ENCODE data around the gene DMXL1. TPM values are rescaled to one million over a fixed set of nuclear protein-coding genes. Genes with fewer than 3 reads are reported as not detected.
"Not testable (repeated sequence)": the region's sequence is repeated elsewhere in the genome, so short reads cannot be mapped to it uniquely, and the experiment has no call there.

Gene DMXL1
- total RNA-seq, 1 experiment from 2014 or later = 30.0 TPM

- Mint-ChIP-seq H3K4me1 (ENCODE audit: low read depth, unreplicated experiment) (peaks cover 6% of the 10 kb centered on the region), H3K36me3 (ENCODE audit: insufficient read depth, unreplicated experiment) (peaks cover 7% of the 10 kb centered on the region), H3K9me3 (ENCODE audit: unreplicated experiment) (no peaks in the 10 kb centered on the region), H3K27me3 (ENCODE audit: insufficient read depth, unreplicated experiment) (no peaks in the 10 kb centered on the region), H3K4me3 (ENCODE audit: unreplicated experiment) (peak overlapping the region; percentile 86), H3K27ac (ENCODE audit: unreplicated experiment) (peak overlapping the region; percentile 96)
- no peak for DNase-seq
- POLR2A ChIA-PET = interaction anchor here (0.6 to 2.1 kb wide), 6 partner anchors 9 to 1725 kb away, joined by 3 to 15 read pairs (median 6); partner anchors contain the start of gene DTWD2
- Histone ChIP-seq H3K36me3 (ENCODE audit: control insufficient read depth, insufficient read depth, low read length) (no peaks in the 10 kb centered on the region), H3K27me3 (replicated peaks; ENCODE audit: control insufficient read depth, insufficient read depth, low read length) (no peaks in the 10 kb centered on the region), H3K4me1 (no peaks in the 10 kb centered on the region), H3K4me3 (ENCODE audit: low read depth, low read length) (peak overlapping the region; percentile 86), H3K9me3 (no peaks in the 10 kb centered on the region)
- no TSS peak for BruUV-seq (replicated peaks)
- intact Hi-C loops (cut with micrococcal nuclease; ENCODE audit: unreplicated experiment) = loop anchor here (1.0 to 5.0 kb wide), 3 partner anchors 49 to 341 kb away; no protein-coding TSS in a partner anchor
- CTCF ChIA-PET = interaction anchor here (1.2 kb wide), 1 partner anchor 82 kb away, joined by 3 read pairs; no protein-coding TSS in a partner anchor
- no peak for TF ChIP-seq CTCF (IDR thresholded peaks at IDR 0.05; ENCODE audit: insufficient read depth in 1 of 2, low read depth in 1 of 2, low read length in 1 of 2, severe bottlenecking in 1 of 2, unreplicated experiment in 1 of 2)
Measured at GRCh38 chr5:119071561-119071995, 691 bp downstream of the DMXL1 start.

- Histone ChIP-seq H3K9me3 (no peaks in the 10 kb centered on the region), H3K27me3 (replicated peaks; ENCODE audit: control insufficient read depth, insufficient read depth, low read length) (no peaks in the 10 kb centered on the region), H3K36me3 (ENCODE audit: control insufficient read depth, insufficient read depth, low read length) (no peaks in the 10 kb centered on the region), H3K4me1 (no peaks in the 10 kb centered on the region), H3K4me3 (ENCODE audit: low read depth, low read length) (peak overlapping the region; percentile 86)
- peaks cover 6% of the 10 kb centered on the region for H3K4me1 Mint-ChIP-seq (ENCODE audit: low read depth, unreplicated experiment)
- no TSS peak for BruUV-seq (replicated peaks)
- H3K36me3 Mint-ChIP-seq (ENCODE audit: insufficient read depth, unreplicated experiment) = peaks cover 7% of the 10 kb centered on the region
- TF ChIP-seq CTCF (IDR thresholded peaks at IDR 0.05; ENCODE audit: insufficient read depth in 1 of 2, low read depth in 1 of 2, low read length in 1 of 2, severe bottlenecking in 1 of 2, unreplicated experiment in 1 of 2) = no peak
- no peaks in the 10 kb centered on the region for H3K27me3 Mint-ChIP-seq (ENCODE audit: insufficient read depth, unreplicated experiment)
- CTCF ChIA-PET = no interaction called here
- intact Hi-C loops (cut with micrococcal nuclease; ENCODE audit: unreplicated experiment) = loop anchor here (5.0 kb wide), 1 partner anchor 340 kb away; no protein-coding TSS in a partner anchor
- no peaks in the 10 kb centered on the region for H3K9me3 Mint-ChIP-seq (ENCODE audit: unreplicated experiment)
- no peak for DNase-seq
- POLR2A ChIA-PET = no interaction called here
- no peak overlapping the region for H3K27ac Mint-ChIP-seq (ENCODE audit: unreplicated experiment)
- H3K4me3 Mint-ChIP-seq (ENCODE audit: unreplicated experiment) = peak overlapping the region; percentile 86
Measured at GRCh38 chr5:119072496-119072895, 1.6 kb downstream of the DMXL1 start.

- H3K4me3 ChIP-seq (ENCODE audit: low read depth, low read length); H3K27me3 Mint-ChIP-seq (ENCODE audit: insufficient read depth, unreplicated experiment); CTCF ChIA-PET; H3K27me3 ChIP-seq (replicated peaks; ENCODE audit: control insufficient read depth, insufficient read depth, low read length); BruUV-seq (replicated peaks); H3K36me3 Mint-ChIP-seq (ENCODE audit: insufficient read depth, unreplicated experiment); H3K4me1 ChIP-seq; H3K36me3 ChIP-seq (ENCODE audit: control insufficient read depth, insufficient read depth, low read length); DNase-seq; POLR2A ChIA-PET; H3K9me3 ChIP-seq; H3K9me3 Mint-ChIP-seq (ENCODE audit: unreplicated experiment): not testable (repeated sequence)
- intact Hi-C loops (cut with micrococcal nuclease; ENCODE audit: unreplicated experiment) = loop anchor here (5.0 kb wide), 1 partner anchor 338 kb away; no protein-coding TSS in a partner anchor
- H3K4me1 Mint-ChIP-seq (ENCODE audit: low read depth, unreplicated experiment) = peaks cover 11% of the 10 kb centered on the region
- peak overlapping the region; percentile 22 for H3K27ac Mint-ChIP-seq (ENCODE audit: unreplicated experiment)
- H3K4me3 Mint-ChIP-seq (ENCODE audit: unreplicated experiment) = peak overlapping the region; percentile 86
Measured at GRCh38 chr5:119073746-119074337, 3.0 kb downstream of the DMXL1 start.
